ENCODE data around the gene TMEM161A.
"Not testable (repeated sequence)": the region's sequence is repeated elsewhere in the genome, so short reads cannot be mapped to it uniquely, and the experiment has no call there.

Gene TMEM161A

GRCh38 chr19:19120308-19121231, 17.7 kb downstream of the TMEM161A start:
- DNase-seq = no peak

GRCh38 chr19:19119325-19120237, 18.7 kb downstream of the TMEM161A start:
- DNase-seq = no peak

- no peak for DNase-seq
Observed at GRCh38 chr19:19115954-19116353, 22.3 kb downstream of the TMEM161A start.

- no peak for DNase-seq
Observed at GRCh38 chr19:19113040-19113626, 25.1 kb downstream of the TMEM161A start.

GRCh38 chr19:19111967-19112580, 26.2 kb downstream of the TMEM161A start:
- no peak for DNase-seq

- no peak for DNase-seq
Observed at GRCh38 chr19:19111136-19111835, 27.0 kb downstream of the TMEM161A start.

- DNase-seq = no peak
Observed at GRCh38 chr19:19110410-19111135, 27.7 kb downstream of the TMEM161A start.

- no peak for DNase-seq
Observed at GRCh38 chr19:19109601-19110000, 28.7 kb downstream of the TMEM161A start.

- DNase-seq = no peak
Observed at GRCh38 chr19:19107654-19108053, 30.6 kb downstream of the TMEM161A start.

- not testable (repeated sequence) for DNase-seq
Observed at GRCh38 chr19:19106938-19107337, 31.3 kb downstream of the TMEM161A start.

- DNase-seq = no peak
Observed at GRCh38 chr19:19106056-19106551, 32.2 kb downstream of the TMEM161A start.

GRCh38 chr19:19105365-19106055, 32.8 kb downstream of the TMEM161A start:
- DNase-seq = no peak

GRCh38 chr19:19103167-19103566, 35.1 kb downstream of the TMEM161A start:
- DNase-seq = no peak

GRCh38 chr19:19102566-19102965, 35.7 kb downstream of the TMEM161A start:
- DNase-seq = not testable (repeated sequence)

GRCh38 chr19:19101540-19101939, 36.7 kb downstream of the TMEM161A start:
- DNase-seq = no peak

GRCh38 chr19:19098703-19099632, 39.3 kb downstream of the TMEM161A start:
- DNase-seq = no peak

GRCh38 chr19:19098084-19098702, 40.1 kb downstream of the TMEM161A start:
- DNase-seq = no peak

Measured in AML-193 (cell line).